GM18520 (cell line): ENCODE results near the gene TNFSF4.
A peak's percentile ranks its signal among the peaks of the same experiment; 100 is the strongest.

ENCODE experiments used
- ATAC-seq: cut with Tn5 transposase; IDR thresholded peaks from one replicate; pipeline ENCODE4 v1.9.1; 2021; ENCODE audit not compliant: unreplicated experiment

TNFSF4 gene

DNA sequence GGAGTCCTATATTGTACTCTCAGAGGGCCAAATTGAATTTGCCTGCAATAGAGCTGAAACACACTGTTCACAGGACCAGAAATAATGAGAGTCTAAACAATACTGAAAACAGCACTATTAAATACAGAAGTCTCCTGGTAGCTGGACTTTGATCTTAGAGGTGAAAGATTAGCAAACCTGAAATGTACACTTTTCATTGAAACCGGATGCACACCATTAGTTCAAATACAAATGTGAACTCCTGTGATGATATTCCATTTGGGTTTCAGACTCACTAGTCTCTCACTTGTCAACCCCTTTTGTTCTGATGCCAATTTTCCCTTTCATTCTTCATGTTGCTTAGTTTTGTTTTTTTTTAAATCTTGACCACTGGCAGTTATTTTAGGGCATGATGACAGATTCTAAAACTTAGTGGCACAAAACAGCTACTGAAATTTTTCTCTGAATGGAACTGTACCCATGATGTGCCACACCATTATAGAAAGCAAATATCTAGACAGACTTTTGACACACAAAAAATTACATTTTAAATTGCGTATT lies 5.9 kb upstream of the TNFSF4 start:
- peak; percentile 81 for ATAC-seq

DNA sequence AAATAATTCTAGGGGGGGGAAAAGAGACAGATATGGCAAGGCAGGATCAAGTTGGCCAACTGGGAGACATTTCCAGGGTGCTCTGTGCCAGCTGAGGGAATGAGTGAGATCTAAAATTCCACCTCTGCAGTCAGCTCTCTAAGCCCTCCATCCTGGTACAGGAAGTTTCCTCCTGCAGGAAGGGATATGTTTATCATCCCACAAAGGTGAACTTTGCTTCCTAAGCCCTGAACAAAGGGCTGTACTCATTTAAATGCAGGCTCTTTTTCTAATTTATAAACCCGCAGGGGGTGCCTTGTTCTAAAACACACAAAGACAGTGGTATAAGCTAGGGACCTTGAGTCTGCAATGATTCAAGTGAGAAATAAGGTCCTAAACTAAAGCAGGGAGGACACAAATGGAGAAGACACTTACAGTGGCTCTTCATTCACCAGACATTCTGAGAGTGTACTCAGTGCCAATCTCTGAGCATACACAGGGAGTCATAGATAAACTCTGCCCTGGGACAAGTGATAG lies 3.6 kb upstream of the TNFSF4 start:
- no peak for ATAC-seq

DNA sequence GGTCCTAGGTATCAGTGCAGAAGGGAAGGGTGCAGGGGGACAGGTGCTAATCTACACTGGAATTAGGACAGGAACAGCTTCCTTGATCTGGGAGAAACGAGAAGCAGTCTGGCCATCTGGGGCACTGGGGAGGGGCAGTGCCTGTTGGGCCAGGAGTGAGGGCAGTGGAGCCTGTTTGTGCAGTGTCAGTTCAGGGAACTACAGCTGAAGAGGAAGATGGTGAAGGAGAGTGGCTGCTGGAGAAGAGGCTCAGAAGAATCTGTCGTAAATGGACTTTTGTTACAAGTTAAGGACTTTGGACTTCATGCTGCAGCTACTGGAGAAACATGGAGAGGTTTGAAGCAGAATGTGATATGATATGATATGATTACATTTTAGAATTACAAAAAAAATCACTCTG lies 3.2 kb upstream of the TNFSF4 start:
- no peak for ATAC-seq

DNA sequence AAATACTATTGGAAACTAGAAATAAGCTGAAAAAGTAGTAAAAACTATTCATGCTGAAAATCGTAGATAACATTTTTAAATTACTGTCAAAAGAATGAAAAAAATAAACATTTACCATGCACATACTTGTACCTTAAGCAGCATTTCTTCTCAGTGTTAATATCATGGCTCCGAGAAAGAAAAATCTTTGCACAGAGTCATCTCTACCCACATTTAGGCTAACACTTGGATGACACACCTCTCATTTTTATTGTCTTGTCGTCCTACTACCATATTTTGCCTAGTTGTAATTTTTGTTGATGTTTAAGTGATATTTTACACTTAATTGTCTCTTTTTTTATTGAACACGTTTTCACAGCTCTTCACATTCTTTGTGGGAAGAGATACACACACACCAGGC lies 1.7 kb upstream of the TNFSF4 start:
- no peak for ATAC-seq

DNA sequence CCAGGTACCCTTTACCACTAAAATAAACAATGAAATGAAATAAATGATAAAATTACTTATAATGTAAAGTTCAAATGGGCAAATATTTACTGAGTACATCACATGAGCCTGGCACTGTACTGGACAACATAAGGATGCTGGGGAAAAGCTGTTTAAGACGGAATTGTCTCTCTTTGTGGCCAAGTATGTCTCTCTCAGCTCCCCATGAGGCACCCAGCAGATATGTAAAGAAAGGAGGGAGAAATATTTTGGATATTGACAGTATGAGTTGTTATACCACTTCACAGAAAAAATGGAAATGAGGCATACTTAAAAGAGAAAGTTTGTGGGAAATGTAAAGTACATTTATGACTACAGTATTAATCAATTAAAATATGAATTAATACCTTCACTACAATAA lies 1.0 kb upstream of the TNFSF4 start:
- ATAC-seq: no peak

DNA sequence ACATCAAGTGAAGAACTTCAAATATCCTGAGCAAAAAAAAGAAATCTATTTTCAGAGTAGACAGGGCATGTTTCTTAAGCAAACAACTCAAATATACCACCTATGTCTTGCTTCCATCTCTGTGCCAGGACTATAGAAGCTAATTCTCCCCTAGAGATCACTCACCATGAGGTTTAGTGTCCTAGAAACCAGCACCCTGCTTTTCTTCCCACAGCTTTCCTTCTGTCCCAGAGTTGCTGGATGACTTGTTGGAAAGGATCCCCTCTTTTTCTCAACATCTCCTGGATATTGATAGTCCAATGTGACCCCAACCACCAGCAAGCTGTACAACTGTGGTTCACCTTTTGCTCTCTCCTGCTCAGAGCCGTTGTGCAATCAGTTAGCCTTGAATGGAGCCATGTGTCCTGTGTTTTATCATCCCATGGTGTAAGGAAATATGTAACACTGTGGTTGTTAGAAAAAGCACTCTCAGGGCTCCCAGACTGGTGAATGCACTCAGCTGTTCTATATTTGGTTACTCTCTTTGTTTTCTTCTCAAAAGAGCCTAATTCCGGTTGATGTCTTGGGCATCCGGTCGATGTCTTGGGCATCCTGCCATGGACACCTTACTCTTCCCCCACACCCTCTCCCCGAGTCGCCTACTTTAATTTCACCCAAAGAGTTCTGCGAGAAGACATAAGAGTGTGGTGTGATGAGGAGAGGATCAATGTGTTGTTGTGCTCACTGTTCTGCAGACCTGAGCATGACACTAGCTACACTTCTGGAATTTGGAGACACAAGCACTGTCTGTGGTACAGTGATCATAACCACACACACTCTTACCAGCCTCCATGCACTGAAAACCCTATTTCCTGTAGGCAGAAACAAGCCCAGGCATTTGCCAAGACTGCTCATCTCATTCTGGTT lies 1.7 kb downstream of the TNFSF4 start:
- ATAC-seq: no peak

DNA sequence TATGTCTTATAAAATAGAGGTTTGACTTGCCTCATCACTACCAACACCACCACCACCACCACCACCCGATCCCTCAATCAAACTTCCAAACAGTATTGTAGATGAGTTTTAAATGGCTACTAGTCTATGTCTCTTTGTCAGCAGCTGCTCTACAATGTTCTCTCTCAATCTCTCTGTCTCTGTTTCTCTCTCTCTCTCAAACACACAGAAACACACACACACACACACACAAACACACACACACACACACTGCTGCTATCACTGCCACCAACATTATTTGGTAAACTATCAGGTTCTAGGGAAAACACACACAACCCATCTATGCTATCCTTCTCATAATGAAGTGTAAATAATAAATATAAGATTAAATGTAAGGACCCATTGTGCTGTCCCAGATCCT lies 2.4 kb downstream of the TNFSF4 start:
- ATAC-seq: no peak

DNA sequence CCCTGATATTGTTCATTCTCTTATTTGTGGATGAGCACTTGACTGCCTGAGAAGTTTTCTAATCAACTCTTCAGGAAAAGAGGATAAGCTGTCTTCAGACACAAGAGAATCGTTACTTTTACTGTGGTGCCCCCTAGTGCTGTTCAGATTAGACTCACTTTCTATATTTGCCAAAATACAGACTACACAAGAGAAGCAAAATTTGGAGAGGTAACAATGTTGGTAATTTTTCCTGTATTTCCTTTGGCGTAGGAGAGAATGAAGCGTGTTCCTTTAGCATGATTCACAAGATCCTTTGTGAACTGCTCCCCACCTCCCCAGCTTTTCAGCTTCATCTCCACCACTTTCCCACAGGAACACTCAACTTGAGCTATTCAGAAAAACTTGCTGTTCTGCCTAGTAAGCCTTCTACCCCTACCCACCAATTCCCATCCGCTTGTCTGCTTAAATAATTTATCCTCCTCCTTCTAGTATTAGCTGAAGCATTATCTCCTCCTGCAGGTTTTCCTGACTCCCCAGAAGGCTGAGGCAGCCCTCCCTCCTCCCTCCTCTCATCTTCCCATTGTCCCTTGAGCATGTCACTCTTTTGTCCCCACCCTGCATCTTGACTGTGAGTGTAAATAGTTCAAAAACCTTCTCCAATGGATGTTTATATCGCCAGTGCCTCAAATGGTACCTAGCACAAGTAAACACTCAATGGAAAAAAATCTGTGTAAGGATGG lies 4.5 kb downstream of the TNFSF4 start:
- no peak for ATAC-seq

DNA sequence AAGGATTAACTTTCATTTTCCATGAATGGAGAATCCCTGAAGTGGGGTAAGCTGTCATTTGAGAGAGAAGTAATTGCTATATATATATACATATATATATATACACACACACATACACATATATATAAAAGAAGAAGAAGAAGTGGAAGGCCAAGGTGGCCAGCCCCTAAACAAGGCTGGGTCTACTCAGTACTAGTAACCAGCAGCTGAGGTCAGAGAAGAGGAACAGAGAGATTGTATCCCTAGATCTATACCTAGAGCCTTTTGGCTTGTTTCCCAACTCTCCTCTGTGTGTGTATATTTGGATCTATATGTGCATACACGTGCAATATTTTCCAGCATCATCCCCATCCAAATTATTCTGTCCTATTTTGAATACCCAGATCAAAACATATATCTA lies 5.2 kb downstream of the TNFSF4 start:
- ATAC-seq: no peak

DNA sequence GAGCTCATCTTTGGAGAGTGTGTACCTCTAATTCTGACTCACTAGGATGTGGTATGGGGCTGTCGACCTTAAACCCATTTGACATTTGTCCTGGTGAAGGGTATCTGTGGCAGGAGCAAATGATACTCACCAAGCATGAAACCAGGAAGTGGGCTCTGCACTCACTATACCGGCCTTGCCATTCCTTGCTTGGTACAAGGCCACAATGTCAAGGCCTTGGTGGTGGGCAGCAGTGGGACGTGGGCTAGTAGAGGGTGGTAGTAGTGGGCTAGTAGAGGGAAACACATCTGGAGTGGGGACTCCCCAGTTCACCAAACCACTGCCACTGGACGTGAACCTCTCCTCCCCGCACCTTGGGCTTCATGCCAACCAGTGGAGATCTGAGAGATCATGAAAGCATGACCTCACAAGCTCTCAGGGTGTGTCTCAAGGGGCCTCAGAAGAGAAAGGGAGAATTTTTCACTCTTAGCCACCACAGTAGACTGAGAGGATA lies 11.5 kb downstream of the TNFSF4 start:
- ATAC-seq: peak; percentile 59

DNA sequence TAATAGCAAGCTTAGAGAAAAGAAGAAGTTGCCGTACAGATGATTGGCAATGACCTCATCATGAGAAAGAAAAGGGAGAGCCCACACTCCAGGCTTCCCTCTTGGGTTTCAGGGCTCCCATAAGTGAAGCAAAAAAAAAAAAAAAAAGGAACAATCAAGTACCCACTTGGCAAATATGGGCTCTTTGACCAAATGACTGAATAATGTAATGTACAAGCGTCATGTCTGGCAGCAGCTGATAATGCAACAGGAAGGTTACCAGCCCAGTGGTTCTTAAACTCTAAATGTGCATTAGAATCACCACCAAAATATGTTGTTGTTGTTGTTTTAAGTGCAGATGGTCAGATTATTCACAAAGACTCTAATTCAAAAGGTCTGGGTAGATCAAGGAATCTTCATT lies 13.5 kb downstream of the TNFSF4 start:
- no peak for ATAC-seq

DNA sequence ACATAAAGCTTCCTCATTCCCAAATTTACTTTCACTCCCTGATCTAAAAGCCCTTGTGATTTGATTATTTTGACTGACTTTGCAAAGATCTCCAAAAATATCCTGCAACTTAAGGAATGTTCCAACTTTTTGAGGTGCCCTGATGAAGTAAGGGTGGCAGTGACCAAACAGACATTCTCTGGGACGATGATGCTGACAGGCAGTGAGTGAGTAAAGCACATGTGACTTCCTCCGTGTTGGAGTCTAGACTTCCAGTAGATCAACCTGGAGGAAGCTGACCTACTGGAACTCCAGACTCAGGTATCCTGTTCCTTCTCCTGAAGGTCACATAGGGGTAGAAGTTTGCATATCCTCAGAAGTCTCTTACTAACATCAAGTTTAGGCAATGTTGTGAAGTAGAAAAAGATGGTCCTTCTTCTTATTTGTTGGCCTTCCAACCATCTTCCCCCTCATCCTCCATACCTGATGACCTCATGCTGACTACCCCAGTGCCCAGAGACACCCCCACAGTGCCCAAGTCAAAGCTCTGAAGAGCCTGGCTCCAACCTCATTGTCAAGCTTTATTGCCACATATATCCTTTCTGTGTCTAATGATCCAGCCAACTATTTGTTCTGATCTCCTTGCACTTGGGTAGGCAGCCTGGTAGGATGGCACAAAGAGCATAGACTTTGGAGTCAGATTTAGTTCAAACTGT lies 16.0 kb downstream of the TNFSF4 start:
- ATAC-seq: no peak

DNA sequence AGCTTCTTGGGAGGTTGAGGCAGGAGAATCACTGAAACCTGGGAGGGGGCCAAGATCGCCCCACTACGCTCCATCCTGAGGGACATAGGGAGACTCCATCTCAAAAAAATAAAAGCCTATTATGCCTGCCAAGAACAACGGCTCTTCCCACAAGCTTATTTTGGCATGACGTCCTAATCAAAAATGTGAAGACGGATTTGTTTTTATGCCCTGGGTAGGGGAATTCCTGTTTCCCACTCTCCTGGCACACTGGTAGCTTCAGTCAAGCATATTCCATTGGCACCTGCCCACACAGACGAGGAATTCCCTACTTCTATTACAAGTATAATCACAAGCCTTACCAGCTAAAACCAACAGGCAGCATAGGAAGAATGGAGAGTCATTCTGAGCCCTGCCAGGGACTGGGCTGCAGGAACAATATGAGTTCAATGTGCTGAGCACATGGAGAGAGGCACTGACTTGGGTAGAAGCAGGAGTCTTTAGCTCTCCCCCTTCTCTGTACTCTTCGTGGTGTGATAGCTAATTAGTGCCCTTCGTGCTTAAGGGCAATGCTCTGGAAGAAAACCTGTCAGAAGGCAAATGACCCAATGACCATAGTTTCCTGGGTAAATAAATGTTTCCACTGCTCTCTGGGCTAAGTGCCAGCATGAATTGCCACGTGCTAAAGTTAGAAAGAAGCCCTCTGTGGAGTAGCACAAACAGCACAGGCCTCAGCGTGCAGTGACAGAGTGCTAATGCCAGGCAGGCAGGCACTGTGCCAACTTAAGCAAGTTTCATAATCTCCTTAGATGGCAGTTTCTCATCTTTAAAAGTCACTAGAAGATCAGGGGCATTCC lies 16.8 kb downstream of the TNFSF4 start:
- ATAC-seq: no peak

DNA sequence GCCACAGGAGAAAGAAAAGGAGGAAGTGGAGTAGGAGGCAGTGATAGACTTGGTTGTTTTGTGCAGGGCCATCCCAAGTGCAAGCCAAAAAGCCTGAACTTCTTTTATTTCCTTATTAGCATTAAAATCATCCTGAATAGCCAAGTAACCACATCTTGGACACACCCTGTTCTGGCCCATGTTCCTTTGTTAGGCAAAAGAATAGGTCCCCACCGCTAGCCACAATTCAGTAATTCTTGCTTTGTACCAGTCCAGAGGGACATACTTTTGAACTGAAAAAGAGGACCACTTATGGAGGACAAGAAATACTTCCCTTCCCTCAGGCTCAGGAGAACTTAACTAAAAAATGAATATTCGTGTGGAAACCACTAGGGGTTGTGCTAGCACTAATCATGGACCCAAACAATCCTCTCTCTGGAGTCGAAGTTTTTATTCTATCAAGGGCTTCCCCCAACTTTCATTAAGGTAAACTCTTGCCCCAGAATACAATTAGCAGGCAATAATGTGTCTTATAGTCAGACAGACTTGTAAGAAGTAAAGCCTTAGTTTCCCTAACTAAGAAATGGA lies 19.4 kb downstream of the TNFSF4 start:
- ATAC-seq: no peak

DNA sequence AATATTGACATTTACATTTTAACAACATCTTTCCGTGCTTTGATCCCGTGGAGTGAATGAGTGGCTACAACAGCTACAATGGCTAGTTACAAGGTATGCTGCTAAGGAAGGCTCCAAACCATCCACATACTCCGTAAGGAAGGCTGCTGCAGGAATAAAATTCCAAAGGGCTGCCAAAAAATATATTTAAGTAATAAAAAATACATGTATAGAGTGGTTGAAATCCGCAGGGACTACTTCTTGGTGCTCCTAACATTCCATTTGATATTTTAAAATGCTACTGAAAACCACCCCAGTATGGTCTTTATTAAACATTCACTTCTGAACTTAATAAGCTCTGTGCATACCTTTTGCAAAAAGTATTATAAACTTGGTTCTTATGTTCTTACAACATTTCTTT lies 25.3 kb downstream of the TNFSF4 start:
- ATAC-seq: no peak

DNA sequence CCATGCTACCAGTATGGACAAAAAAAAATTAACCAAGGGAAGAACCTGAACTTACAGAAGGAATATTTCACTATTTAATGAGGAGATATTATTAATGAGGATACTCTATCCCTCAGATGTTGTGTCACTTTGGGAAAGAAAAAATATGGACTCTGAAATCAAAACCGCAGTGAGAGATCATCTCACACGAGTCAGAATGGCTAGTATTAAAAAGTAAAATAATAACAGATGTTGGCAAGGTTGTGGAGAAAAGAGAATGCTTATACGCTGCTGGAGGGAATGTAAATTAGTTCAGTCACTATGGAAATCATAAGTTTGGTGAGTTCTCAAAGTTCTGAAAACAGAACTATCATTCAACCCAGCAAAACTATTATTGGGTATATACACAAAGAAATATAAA lies 30.9 kb downstream of the TNFSF4 start:
- ATAC-seq: no peak

DNA sequence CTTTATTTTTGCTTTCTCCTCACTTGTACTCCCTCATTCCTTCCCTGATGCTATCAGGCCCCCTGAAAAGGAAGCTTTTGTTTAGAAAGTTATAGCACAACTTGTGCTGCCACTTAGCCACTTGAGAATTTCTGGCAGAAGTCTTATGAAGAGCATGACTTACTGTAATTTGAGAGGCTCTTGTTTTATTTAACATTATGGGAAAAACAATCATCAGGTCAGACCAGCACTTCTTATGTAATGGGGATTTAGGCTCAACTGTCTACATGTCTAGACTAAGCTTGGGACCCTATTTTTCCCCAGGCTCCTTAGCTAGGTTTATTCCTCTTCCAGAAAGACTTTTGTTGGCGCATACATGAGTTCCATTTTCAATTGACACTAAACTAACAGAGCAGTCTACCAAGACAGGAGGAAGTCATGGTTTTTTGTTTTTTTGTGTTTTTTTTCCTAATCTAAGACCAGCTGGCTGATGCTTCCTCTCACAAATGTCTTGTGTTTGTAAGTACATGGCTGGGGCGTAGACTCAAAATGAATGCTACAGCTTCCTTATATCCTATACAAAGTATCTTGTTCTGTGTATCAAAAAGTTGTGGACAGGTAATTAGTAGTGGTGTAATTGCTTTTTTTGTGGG lies 31.5 kb downstream of the TNFSF4 start:
- no peak for ATAC-seq

DNA sequence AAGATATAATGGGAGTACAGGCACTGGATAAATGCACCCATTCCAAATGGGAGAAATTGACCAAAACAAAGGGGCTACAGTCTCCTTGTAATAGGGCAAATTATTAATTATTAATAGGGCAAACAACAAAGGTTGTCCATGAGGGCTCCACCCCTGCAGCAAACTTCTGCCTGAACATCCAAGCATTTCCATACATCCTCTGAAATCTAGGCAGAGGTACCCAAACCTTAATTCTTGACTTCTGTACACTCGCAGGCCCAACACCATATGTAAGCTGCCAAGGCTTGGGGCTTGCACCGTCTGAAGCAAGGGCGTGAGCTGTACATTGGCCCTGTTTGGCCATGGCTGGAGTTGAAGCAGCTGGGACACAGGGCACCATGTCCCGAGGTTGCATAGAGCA lies 33.7 kb downstream of the TNFSF4 start:
- ATAC-seq: no peak

DNA sequence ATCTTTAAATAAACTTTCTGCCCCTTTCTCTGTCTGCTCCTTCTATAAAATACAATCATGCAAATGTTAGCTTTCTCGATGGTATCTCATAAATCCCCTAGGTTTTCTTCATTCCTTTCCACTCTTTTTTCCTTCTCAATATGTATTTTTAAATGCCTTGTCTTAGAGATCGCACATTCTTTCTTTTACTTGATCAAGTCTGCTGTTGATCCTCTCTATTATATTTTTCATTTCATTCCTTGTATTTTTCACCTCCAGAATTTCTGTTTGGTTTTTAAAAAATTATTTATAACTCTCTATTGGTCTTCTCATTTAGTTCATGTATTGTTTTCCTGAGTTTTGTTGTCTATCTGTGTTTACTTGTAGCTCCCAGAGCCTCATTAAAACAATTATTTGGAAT lies 36.0 kb downstream of the TNFSF4 start:
- no peak for ATAC-seq
